ENCODE data around the gene HOXB5.

The HOXB5 gene

GRCh38 chr17:48564188-48565021 lies 29.2 kb downstream of the HOXB5 start:
- H3K27ac ChIP-seq: no peak overlapping the region
- no peak for TF ChIP-seq CTCF (conservative IDR thresholded peaks at IDR 0.05)

- TF ChIP-seq CTCF (conservative IDR thresholded peaks at IDR 0.05): no peak
- H3K27ac ChIP-seq: no peak overlapping the region
Observed at GRCh38 chr17:48563867-48564187, 29.8 kb downstream of the HOXB5 start.

GRCh38 chr17:48563385-48563838 lies 30.2 kb downstream of the HOXB5 start:
- no peak overlapping the region for H3K27ac ChIP-seq
- TF ChIP-seq CTCF (conservative IDR thresholded peaks at IDR 0.05): no peak

- no peak overlapping the region for H3K27ac ChIP-seq
- TF ChIP-seq CTCF (conservative IDR thresholded peaks at IDR 0.05): no peak
Observed at GRCh38 chr17:48562934-48563333, 30.6 kb downstream of the HOXB5 start.

GRCh38 chr17:48561884-48562810 lies 31.4 kb downstream of the HOXB5 start:
- no peak overlapping the region for H3K27ac ChIP-seq
- no peak; the same call in 1 of the 2 replicates for TF ChIP-seq CTCF (conservative IDR thresholded peaks at IDR 0.05)

GRCh38 chr17:48559840-48560817 lies 33.5 kb downstream of the HOXB5 start:
- H3K27ac ChIP-seq: no peak overlapping the region
- TF ChIP-seq CTCF (conservative IDR thresholded peaks at IDR 0.05): no peak

Measured in VCaP (cell line).